GM18907 (cell line): ENCODE results near the gene ISG15.
A peak's percentile ranks its signal among the peaks of the same experiment; 100 is the strongest.

Experiments
- ATAC-seq: cut with Tn5 transposase; IDR thresholded peaks from one replicate; pipeline ENCODE4 v1.9.1; 2021; ENCODE audit warnings: mild to moderate bottlenecking, moderate library complexity; ENCODE audit not compliant: unreplicated experiment

The ISG15 gene

DNA sequence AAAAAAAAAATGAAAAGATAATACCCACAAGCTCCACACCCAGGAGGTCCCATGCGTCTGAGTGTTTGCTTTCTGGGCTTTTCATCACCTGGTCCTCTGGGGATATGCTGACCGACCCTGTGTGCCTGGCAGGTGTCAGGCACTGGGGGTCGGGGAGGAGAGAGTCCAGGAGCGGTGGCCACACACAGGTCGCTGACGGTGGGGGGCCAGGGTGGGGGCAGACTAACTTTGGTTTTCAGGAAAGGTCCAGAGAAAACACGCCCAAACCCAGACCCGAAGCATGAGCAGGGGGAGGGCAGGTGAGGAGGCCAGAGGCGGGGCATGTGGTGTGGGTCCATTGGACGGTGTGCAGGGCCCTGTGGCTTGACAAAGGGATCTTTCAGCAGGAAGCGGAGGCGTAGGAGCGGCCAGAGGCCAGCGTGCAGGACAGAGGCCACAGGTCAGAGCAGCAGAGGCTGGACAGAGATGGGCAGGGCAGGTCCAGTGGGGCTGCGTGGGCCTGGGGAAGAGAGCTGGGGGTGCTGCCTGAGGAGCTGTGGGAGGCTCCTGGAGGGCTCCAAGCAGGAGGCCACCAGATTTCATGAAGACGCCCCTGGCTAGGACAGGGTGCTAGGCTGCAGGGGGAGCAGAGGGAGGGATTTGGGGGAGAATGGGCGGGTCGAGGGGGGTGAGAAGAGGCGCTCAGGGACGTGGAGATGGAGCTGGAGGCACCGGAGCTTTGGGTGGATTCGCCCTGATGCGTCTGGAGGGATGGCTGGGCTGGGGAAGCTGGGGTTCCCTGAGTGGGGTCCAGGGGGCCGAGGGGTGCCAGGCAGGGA is 45.0 kb downstream of the ISG15 start:
- no peak for ATAC-seq

DNA sequence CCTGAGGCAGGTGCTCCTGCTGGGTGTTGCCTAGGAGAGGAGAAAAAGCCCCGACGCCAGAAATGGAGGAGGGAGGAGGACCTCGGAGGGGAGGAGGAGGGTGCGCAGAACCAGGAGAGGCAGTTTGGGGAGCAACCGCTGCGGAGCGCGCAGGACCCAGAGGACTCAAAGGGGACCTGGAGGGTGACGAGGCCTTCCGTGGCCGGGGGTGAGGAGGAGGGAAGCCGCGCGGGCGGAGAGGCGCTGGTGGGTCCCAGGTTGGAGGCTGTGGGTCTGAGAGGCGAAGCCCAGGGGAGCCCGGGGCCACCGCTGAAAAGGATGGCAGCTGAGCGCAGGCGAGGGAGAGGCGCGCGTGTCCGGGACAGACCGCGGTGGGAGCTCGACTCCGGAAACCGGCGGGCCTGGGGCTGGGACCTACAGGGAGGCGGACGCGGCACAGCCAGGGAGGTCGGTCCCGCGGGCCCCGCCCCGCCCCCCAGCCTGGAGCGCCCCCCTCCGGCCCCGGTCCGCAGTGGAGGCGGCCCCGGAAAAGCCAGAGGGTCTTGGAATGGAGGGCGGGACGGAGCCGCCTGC is 45.7 kb downstream of the ISG15 start:
- ATAC-seq = peak; percentile 32

DNA sequence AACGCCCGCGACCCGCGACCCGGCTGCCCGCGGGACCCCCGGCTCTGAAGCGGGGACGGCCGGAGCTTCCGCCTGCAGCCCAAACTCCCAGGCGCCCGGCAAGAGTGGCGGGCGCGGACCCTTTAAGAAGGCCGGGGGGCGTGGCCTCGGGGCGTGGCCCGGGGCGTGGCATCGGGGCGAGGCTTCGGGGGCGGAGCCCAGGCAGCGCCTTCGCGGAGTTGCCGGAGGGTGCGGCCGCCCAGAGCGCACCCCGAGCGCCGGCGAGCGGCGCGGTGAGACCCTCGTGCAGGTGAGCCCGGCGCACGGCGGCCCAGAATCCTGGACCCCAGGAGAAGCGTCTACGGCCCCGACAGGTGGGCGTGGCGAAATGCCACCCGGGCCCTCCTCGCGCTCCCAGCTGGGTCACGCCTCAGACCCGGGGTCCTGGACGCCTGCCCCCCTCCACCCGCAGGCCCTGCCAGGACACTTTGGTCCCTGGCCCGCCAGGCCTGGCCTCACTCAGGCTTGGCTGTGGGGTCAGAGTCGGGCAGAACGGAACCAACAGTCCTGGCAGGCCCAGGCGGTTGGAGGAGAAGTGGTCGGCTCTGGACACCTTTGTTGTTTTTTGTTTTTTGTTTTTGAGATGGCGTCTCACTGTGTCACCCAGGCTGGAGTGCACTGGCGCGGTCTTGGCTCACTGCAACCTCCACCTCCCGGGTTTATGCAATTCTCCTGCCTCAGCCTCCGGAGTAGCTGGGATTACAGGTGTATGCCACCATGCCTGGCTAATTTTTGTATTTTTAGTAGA is 46.4 kb downstream of the ISG15 start:
- peak; percentile 57 for ATAC-seq

DNA sequence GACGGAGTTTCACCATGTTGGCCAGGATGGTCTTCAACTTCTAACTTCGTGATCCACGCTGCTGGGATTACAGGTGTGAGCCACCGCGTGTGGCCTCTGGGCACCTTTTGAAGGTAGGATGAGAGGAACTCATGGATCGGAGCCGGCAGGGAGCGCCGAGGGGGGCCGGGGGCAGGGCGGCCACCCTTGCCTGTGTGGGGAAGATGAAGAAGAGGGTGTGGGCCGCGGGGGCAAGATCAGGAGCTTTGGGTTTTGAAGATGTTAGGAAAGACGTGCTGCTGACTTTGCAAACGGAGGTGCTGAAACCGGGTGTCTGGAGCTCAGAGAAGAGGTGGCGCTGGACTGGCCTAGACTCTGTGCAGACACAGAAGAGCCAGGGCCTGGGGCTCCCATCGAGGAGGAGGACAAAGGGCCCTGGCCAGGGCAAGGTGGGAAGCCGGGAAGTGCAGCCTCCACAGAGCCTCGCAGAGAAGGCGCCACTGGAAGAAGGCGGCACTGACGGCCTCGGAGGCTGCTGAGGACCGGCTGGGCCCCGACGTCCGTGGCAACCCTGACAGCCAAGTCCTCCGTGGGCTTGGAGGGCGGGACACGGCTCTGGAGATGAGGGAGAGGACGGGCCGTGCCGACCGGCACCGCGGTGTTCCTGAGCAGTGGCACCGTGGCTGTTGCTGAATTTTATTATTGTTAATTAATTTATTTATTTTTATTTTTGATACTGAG is 47.1 kb downstream of the ISG15 start:
- ATAC-seq = no peak

DNA sequence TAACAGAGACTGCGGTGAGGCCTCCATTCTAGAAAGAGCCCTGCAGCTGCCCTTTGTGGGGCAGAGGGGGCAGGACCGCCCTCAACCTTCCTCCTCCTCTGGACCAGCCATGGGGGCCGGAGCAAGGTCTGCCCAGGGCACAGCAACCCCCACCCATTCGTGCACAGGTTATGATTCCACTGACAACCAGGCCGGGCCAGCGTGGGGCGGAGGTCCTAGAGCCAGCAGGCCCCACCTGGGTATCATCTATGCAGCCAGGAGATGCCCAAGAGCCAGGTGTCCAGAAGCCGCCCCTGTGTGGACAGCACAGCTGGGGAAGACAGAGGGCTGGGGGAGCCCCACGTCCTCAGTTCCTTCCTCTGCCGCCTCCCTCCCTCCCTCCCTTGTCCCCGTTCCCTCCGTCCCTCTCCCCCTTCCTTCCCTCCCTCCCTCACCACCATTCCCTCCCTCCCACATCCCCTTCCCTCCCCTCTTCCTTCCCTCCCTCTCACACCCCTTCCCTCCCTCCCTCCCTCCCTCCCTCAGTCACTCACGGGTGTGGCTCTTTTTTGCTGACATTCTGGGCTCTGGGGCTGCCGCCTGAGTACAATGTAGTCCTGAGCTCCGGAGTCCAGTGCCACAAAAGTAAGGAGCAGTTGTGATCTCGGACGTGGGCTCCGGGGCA is 48.5 kb downstream of the ISG15 start:
- no peak for ATAC-seq

DNA sequence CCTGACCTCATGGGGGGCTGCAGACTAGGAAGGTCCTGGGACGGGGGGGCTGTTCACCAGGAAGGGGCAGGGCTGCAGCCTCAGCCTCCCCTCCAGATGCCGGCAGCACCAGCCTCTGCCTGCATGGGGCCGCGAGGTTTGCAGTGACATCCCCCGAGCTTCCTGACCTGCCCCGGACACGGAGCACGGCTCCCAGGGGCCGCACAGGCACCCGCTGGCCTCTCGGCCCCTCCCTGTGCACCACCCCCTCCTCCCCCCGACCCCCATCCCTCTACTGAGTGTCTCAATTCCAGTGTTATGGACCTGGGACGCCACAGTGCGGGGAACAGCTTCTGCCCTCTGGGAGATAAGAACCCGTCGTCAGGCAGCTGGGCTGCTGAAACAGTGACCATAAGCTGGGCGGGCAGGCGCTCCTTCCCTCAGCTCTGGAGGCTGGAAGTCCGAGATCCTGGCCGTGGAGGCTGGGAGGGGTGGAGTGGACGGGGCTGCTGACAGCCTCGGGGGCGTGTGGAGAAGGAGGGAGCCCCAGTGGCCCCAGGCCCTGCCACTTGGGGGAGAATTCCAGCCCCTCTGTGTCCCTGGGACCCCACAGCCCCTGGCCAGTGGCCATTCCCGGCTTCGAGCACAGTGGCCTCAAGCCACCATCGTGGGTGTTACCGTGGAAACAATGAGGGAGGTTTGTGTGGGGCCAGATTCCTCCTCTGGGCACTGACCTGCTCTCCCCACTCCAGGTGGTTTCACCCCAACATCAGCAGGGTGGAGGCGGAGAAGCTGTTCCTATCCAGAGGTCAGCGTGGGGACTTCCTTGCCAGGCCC is 49.3 kb downstream of the ISG15 start:
- no peak for ATAC-seq

DNA sequence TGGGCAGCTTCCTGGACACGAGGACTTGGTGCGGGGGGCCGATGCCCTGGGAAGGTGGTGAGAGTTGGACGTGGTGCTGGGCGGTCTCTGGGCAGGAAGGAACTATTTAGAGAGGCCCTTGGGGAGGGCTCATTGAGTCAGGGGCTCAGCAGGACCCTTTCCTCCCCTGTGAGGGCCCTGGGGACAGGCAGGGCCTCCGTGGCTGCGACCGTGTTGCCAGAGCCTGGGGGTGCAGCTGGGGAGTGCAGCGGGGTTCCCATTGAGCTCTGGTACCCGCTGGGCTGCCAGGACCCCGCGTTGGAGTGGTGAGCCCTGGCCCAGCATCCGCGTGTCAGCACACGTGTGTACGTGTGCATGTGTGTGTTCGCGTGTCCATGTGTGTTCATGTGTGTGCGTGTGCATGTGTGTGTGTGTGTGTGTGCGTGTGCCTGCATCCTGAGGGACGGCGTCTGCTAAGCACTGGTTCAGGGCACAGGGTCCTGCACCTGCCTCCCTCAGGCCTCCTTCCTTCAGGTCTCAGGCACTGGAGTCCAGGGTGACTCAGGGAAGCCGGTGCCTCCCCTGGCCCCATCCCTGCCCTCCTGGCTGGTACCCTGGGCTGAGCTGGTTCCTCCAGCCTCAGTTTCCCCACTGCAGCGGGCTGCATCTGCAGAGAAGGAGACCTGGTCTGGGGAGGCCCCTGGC is 50.1 kb downstream of the ISG15 start:
- ATAC-seq = no peak
